H1 (cell line): ENCODE measurements around the gene NLK. TPM values are rescaled to one million over a fixed set of nuclear protein-coding genes. Genes with fewer than 3 reads are reported as not detected.

ENCODE experiments used
- CTCF ChIA-PET: fragments of 300-600 bp; sonication (Branson Sonifier 250); formaldehyde crosslinking; loops from one replicate; lab custom pipeline; 2021; ENCODE audit not compliant: partially characterized antibody; lab: Charles Lee
- POLR2A ChIA-PET: fragments of 300-600 bp; sonication (Branson Sonifier 250); formaldehyde crosslinking; loops from one replicate; lab custom pipeline; 2021; ENCODE audit warnings: inconsistent platforms; ENCODE audit not compliant: partially characterized antibody; lab: Charles Lee
- DNase-seq, 2 experiments: peaks; one replicate each; pipeline versions ENCODE4 v3.0.0 to v3.0.0-alpha.2; 2010 to 2022; ENCODE audit warnings: low spot score in 2 of 2, low read depth in 1 of 2, mixed read lengths in 1 of 2
- FAIRE-seq: peaks from 2 replicates; lab custom pipeline; 2011; peaks lifted over from hg19 to GRCh38; lab: Jason Lieb, UNC
- H2AFZ ChIP-seq: 2 replicates; pipeline ENCODE4 v1.8.1; 2012; ENCODE audit warnings: low read length, inconsistent platforms
- H2AK5ac ChIP-seq: 2 replicates; pipeline ENCODE4 v1.6.1; 2013; ENCODE audit warnings: low read depth, low read length
- H2BK120ac ChIP-seq: replicated peaks from 2 replicates; pipeline ENCODE3; 2013; ENCODE audit warnings: low read depth, low read length, inconsistent platforms
- H2BK12ac ChIP-seq: 2 replicates; pipeline ENCODE4 v1.6.1; 2013; ENCODE audit warnings: low read depth, low read length
- H2BK15ac ChIP-seq: 2 replicates; pipeline ENCODE4 v1.6.1; 2013; ENCODE audit warnings: low read length
- H2BK20ac ChIP-seq: 2 replicates; pipeline ENCODE4 v1.6.1; 2013; ENCODE audit warnings: low read length
- H2BK5ac ChIP-seq: 2 replicates; pipeline ENCODE4 v1.6.1; 2013; ENCODE audit warnings: low read depth, low read length
- H3K14ac ChIP-seq: 2 replicates; pipeline ENCODE4 v1.6.1; 2013; ENCODE audit warnings: inconsistent platforms; ENCODE audit not compliant: insufficient read length
- H3K18ac ChIP-seq: 2 replicates; pipeline ENCODE4 v1.6.1; 2013; ENCODE audit warnings: low read length; ENCODE audit errors: extremely low read depth
- H3K23ac ChIP-seq: 2 replicates; pipeline ENCODE4 v1.6.1; 2013; ENCODE audit warnings: inconsistent platforms; ENCODE audit not compliant: insufficient read length
- H3K23me2 ChIP-seq: 2 replicates; pipeline ENCODE4 v1.6.1; 2013; ENCODE audit warnings: low read depth, low read length
- H3K27ac ChIP-seq: 2 replicates; pipeline ENCODE4 v1.6.1; 2011; ENCODE audit warnings: low read depth, low read length, inconsistent platforms
- H3K27me3 ChIP-seq, 4 experiments: replicated peaks in 1 of 4; 1 replicate in 1 of 4; 2 replicates in 3 of 4; pipeline versions ENCODE4 v1.6.1 to v1.8.1; 2011 to 2013; ENCODE audit warnings: low read length in 3 of 4, mild to moderate bottlenecking in 3 of 4, inconsistent platforms in 2 of 4, mixed read lengths in 2 of 4, moderate library complexity in 1 of 4; ENCODE audit not compliant: control insufficient read depth in 3 of 4, insufficient read depth in 3 of 4; ENCODE audit errors: extremely low read depth in 1 of 4
- H3K36me3 ChIP-seq, 4 experiments: 2 replicates each; pipeline versions ENCODE4 v1.6.1 to v1.8.1; 2011 to 2013; ENCODE audit warnings: mild to moderate bottlenecking in 4 of 4, low read length in 3 of 4, moderate library complexity in 2 of 4, control low read depth in 1 of 4, inconsistent platforms in 1 of 4; ENCODE audit not compliant: insufficient read depth in 4 of 4, control insufficient read depth in 2 of 4
- H3K4ac ChIP-seq: replicated peaks from 2 replicates; pipeline ENCODE3; 2013; ENCODE audit warnings: low read length, low read depth, mixed read lengths, inconsistent platforms; ENCODE audit not compliant: insufficient read length
- H3K4me1 ChIP-seq, 4 experiments: replicated peaks in 1 of 4; 1 replicate in 1 of 4; 2 replicates in 3 of 4; pipeline versions ENCODE4 v1.6.1 to v1.8.1; 2011 to 2013; ENCODE audit warnings: low read length in 3 of 4, inconsistent platforms in 2 of 4, mixed read lengths in 1 of 4; ENCODE audit not compliant: insufficient read depth in 4 of 4, control insufficient read depth in 3 of 4
- H3K4me2 ChIP-seq, 2 experiments: 2 replicates each; pipeline versions ENCODE4 v1.6.1 to v1.8.1; 2011 to 2013; ENCODE audit warnings: low read depth in 2 of 2, low read length in 2 of 2, control low read depth in 1 of 2, inconsistent platforms in 1 of 2, mild to moderate bottlenecking in 1 of 2; ENCODE audit not compliant: insufficient read depth in 1 of 2
- H3K4me3 ChIP-seq, 4 experiments: fragments of 200-600, 300-600 bp in 1 of 4; sonication (generic), shearing (Covaris generic), sonication (Bioruptor Twin) in 1 of 4; 2 replicates each; pipeline versions ENCODE4 v1.5.1 to v1.8.1; 2011 to 2016; ENCODE audit warnings: low read length in 4 of 4, low read depth in 3 of 4, control low read depth in 2 of 4, inconsistent platforms in 2 of 4, mild to moderate bottlenecking in 2 of 4, mixed read lengths in 1 of 4, moderate library complexity in 1 of 4; ENCODE audit not compliant: insufficient read depth in 2 of 4; ENCODE audit errors: extremely low read depth in 1 of 4
- H3K56ac ChIP-seq: replicated peaks from 2 replicates; pipeline ENCODE3; 2013; ENCODE audit warnings: low read depth, mild to moderate bottlenecking, mixed read lengths, low read length, inconsistent platforms; ENCODE audit not compliant: insufficient read length
- H3K79me1 ChIP-seq: 2 replicates; pipeline ENCODE4 v1.6.1; 2013; ENCODE audit warnings: low read depth, low read length, control low read depth
- H3K79me2 ChIP-seq, 2 experiments: 2 replicates each; pipeline versions ENCODE4 v1.6.1 to v1.8.1; 2012 to 2013; ENCODE audit warnings: low read length in 2 of 2, mild to moderate bottlenecking in 2 of 2, inconsistent platforms in 1 of 2; ENCODE audit not compliant: insufficient read depth in 2 of 2, control insufficient read depth in 1 of 2
- H3K9ac ChIP-seq, 4 experiments: replicated peaks in 1 of 4; 1 replicate in 1 of 4; 2 replicates in 3 of 4; pipeline versions ENCODE4 v1.6.1 to v1.8.1; 2011 to 2013; ENCODE audit warnings: low read depth in 3 of 4, low read length in 3 of 4, control low read depth in 2 of 4, mild to moderate bottlenecking in 2 of 4, moderate library complexity in 2 of 4, inconsistent platforms in 1 of 4; ENCODE audit errors: extremely low read depth in 1 of 4
- H3K9me3 ChIP-seq, 2 experiments: 2 replicates each; pipeline versions ENCODE4 v1.6.1 to v1.8.1; 2012 to 2013; ENCODE audit warnings: mild to moderate bottlenecking in 2 of 2, moderate library complexity in 2 of 2, control low read depth in 1 of 2, inconsistent platforms in 1 of 2, low read depth in 1 of 2, low read length in 1 of 2, mixed read lengths in 1 of 2; ENCODE audit not compliant: insufficient read depth in 2 of 2
- H4K20me1 ChIP-seq, 2 experiments: replicated peaks in 1 of 2; 2 replicates each; pipeline versions ENCODE3 to v1.8.1; 2011 to 2013; ENCODE audit warnings: inconsistent platforms in 2 of 2, low read length in 2 of 2, mild to moderate bottlenecking in 1 of 2; ENCODE audit not compliant: insufficient read depth in 2 of 2, control insufficient read depth in 1 of 2
- H4K5ac ChIP-seq: 2 replicates; pipeline ENCODE4 v1.6.1; 2013; ENCODE audit warnings: low read length, low read depth, mixed read lengths, inconsistent platforms; ENCODE audit not compliant: insufficient read length
- H4K8ac ChIP-seq: 2 replicates; pipeline ENCODE4 v1.8.0; 2013; ENCODE audit warnings: mild to moderate bottlenecking, moderate library complexity, low read length, inconsistent platforms; ENCODE audit not compliant: insufficient read depth; ENCODE audit errors: extremely low read depth
- H4K91ac ChIP-seq: replicated peaks from 2 replicates; pipeline ENCODE3; 2013; ENCODE audit warnings: low read length, mixed read lengths, inconsistent platforms; ENCODE audit not compliant: insufficient read length
- GTF2F1 ChIP-seq: IDR thresholded peaks from 2 replicates; pipeline ENCODE4 v1.6.1; 2012; ENCODE audit warnings: low read depth, low read length, improper control_type of control experiment, borderline replicate concordance
- KDM4A ChIP-seq: IDR thresholded peaks from one replicate; pipeline ENCODE4 v1.7.1; 2012; ENCODE audit warnings: low read depth, mild to moderate bottlenecking, moderate library complexity, low read length, inconsistent platforms; ENCODE audit not compliant: severe bottlenecking
- MAFK ChIP-seq: IDR thresholded peaks from 2 replicates; pipeline ENCODE4 v1.6.1; 2012; ENCODE audit warnings: low read depth, mild to moderate bottlenecking, improper control_type of control experiment, low read length
- NRF1 ChIP-seq: IDR thresholded peaks from 2 replicates; pipeline ENCODE4 v1.6.1; 2011; ENCODE audit warnings: mild to moderate bottlenecking, low read depth, low read length, improper control_type of control experiment
- RXRA ChIP-seq: IDR thresholded peaks from 2 replicates; pipeline ENCODE4 v1.6.1; 2011; ENCODE audit warnings: low read depth, mild to moderate bottlenecking, low read length, moderate library complexity; ENCODE audit not compliant: insufficient read depth
- WGBS, 2 experiments: shearing (Covaris generic) in 1 of 2; methylation state at CpG; one replicate each; pipeline versions ENCODE4 v1.1.6 to v1.1.7; 2013 to 2015; ENCODE audit warnings: low lambda C conversion rate in 2 of 2, mixed read lengths in 2 of 2, inconsistent platforms in 1 of 2, low coverage in 1 of 2, missing lambda C conversion rate in 1 of 2; ENCODE audit not compliant: insufficient replicate concordance in 2 of 2, insufficient coverage in 1 of 2, insufficient read length in 1 of 2; ENCODE audit errors: extremely low coverage in 1 of 2, missing lambda C conversion rate in 1 of 2; 5-methylcytosine and 5-hydroxymethylcytosine counted together
- polyA plus RNA-seq, 7 experiments: library from polyadenylated mRNA; depleted of rRNA in 3 of 7; stranded (reverse) in 5 of 7; unstranded in 2 of 7; fragments of >200 nt in 5 of 7; fragments of 200-250 nt in 2 of 7; gene quantifications; 1 replicate in 5 of 7; 2 replicates in 1 of 7; 4 replicates in 1 of 7; pipeline versions ENCODE4 v1.2.1 to v1.2.3, GENCODE V29; 2011 to 2013; ENCODE audit warnings: missing spikeins in 2 of 7, mixed read lengths in 2 of 7
- total RNA-seq: library from RNA; stranded (reverse); fragmentation: NEBNext Ultra II Directional; extraction: Animal tissue kit (Norgen Biotek cat#: 25700); gene quantifications from 2 replicates; pipeline ENCODE4 v1.2.1, GENCODE V29; 2021

The NLK gene
- total and polyA plus RNA-seq, 2 of the 8 experiments (the other 6 are each of a cell fraction or from before 2014, with no cell fraction given), result 30.8 to 49.9 TPM

DNA sequence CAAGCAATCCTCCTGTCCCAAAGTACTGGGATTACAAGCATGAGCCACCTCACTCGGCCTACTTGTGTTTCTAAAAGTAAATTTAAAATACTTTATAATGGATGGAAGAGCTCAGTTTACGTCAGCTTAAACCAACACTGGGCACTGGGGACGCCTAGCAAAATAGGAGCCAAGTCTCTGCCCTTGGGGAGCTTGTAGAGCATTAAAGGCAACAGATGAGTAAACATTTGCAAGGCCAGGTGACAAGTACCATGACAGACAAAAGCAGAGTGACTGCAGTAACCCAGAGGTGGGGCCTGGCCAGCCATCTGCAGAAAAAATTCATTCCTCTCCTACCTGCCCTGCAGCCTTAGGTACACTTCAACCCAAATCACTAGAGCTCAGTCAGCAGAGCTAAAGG, 12.1 kb upstream of the NLK start:
- Histone ChIP-seq H2BK12ac (no peak overlapping the region), H4K8ac (no peak overlapping the region), H3K56ac (no peak overlapping the region), H3K36me3 (no peaks in the 10 kb centered on the region), H2BK20ac (no peak overlapping the region), H2BK15ac (no peak overlapping the region), H4K20me1 (no peaks in the 10 kb centered on the region), H3K23ac (no peak overlapping the region), H3K79me2 (no peaks in the 10 kb centered on the region), H3K4ac (no peak overlapping the region), H3K18ac (no peak overlapping the region), H3K14ac (no peak overlapping the region), H3K9ac (no peak overlapping the region), H4K5ac (no peak overlapping the region), H3K9me3 (no peaks in the 10 kb centered on the region), H3K27ac (no peak overlapping the region), H3K23me2 (no peaks in the 10 kb centered on the region), H3K27me3 (no peaks in the 10 kb centered on the region), H2AK5ac (no peak overlapping the region), H2BK5ac (no peak overlapping the region), H2AFZ (no peak overlapping the region), H3K4me1 (peaks cover 0 to 3% (median 0%) of the 10 kb centered on the region in 4 experiments; a peak in 1 of 7 replicates), H3K79me1 (no peaks in the 10 kb centered on the region), H3K4me3 (no peak overlapping the region), H3K4me2 (no peak overlapping the region), H4K91ac (no peak overlapping the region), H2BK120ac (no peak overlapping the region)
- POLR2A ChIA-PET, result interaction anchor here (1.0 to 2.2 kb wide), 3 partner anchors 8 to 91 kb away, joined by 3 to 5 read pairs (median 3); no protein-coding TSS in a partner anchor
- CTCF ChIA-PET, result interaction anchor here (0.6 to 1.5 kb wide), 6 partner anchors 10 to 386 kb away, joined by 3 to 5 read pairs (median 3); no protein-coding TSS in a partner anchor
- DNase-seq (no peak), FAIRE-seq (no peak)
- 77% methylated on average over 3 of the region's 3 CpGs; no CpG with 5 or more reads in 1 of the 2 experiments for WGBS, 2 experiments
- no peak for TF ChIP-seq NRF1
- TF ChIP-seq MAFK, result no peak
- TF ChIP-seq KDM4A, result no peak
- TF ChIP-seq GTF2F1, result no peak
- TF ChIP-seq RXRA, result no peak
